ENCODE results near the gene SASH3. TPM values are rescaled to one million over a fixed set of nuclear protein-coding genes. Genes with fewer than 3 reads are reported as not detected.

Gene SASH3
- total RNA-seq, 8 experiments from 2014 or later: 0.15 to 0.35 (median 0.24) TPM; not detected in 3

DNA sequence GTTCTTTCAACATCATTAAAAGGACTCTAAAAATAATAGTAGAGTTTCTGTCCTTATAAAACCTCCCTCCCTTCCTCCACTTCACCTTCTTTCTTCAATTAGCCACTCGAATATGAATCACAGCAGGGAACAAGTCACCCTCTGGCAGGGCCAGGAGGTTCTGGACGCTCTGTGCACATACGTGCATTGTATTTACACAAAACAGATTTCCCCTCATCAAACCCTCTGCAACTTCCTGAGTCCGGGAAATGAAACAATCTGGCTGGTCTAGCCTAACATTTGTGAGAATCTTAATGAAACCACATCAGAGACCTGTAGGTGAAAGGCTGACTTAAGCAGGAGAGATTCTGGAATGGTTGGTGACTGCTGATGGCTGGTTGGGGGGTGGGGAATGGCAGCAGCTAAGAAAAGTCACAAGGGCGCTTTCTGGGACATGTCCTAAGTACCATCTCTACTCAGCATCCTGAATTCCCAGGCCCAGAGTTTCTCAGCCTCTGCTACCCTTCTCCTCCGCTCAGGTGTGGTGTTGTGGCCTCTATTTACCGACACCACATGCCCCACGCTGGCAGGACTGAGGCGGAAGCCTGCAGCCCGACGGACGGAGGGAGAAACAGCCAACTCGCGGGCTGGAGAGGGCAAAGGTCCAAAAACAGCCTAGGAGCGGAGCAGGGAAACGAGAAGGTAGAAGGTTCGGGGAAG, 62.9 kb downstream of the SASH3 start:
- ATAC-seq (replicated peaks in 6 of 8): peak in 2 of 8 experiments; percentile 3 to 7
- 0 to 20% (median 0%) methylated on average over 1 to 5 of the region's 17 CpGs; no CpG with 5 or more reads in 5 of the 10 experiments for WGBS, 10 experiments
- H3K4me3 ChIP-seq: peak overlapping the region; percentile 39 to 80 (median 67)
- in situ Hi-C loops (cut with MboI; ENCODE audit: low pct_unique_long_range_greater_than_20kb in 2 of 9, low sequenced_read_pairs in 9 of 9, unreplicated experiment in 9 of 9): loop anchor here in 1 of 9 experiments (25.0 kb wide), 1 partner anchor 205 kb away; no protein-coding TSS in a partner anchor
- peaks cover 12 to 24% of the 10 kb centered on the region in 2 donors for H3K4me1 ChIP-seq (replicated peaks in 1 of 2)
- H3K27ac ChIP-seq: peak overlapping the region in 1 of 2 donors; percentile 75

DNA sequence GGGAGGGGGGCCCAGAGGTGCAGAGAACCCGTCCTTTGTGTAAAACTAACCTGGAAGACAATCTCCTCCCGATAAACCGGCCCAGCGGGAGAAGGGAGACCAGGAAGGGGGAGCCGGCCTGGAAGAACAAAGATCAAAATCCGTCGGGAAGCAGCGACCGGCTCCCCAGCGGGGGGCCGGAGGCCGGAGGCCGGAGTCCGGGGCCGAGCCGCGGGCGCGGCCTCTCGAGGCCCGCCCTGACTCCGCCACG, 63.4 kb downstream of the SASH3 start:
- peak overlapping the region; percentile 23 to 75 for H3K27ac ChIP-seq
- in situ Hi-C loops (cut with MboI; ENCODE audit: low pct_unique_long_range_greater_than_20kb in 2 of 9, low sequenced_read_pairs in 9 of 9, unreplicated experiment in 9 of 9): loop anchor here in 1 of 9 experiments (25.0 kb wide), 1 partner anchor 206 kb away; no protein-coding TSS in a partner anchor
- no peak for ATAC-seq (replicated peaks in 6 of 8)

DNA sequence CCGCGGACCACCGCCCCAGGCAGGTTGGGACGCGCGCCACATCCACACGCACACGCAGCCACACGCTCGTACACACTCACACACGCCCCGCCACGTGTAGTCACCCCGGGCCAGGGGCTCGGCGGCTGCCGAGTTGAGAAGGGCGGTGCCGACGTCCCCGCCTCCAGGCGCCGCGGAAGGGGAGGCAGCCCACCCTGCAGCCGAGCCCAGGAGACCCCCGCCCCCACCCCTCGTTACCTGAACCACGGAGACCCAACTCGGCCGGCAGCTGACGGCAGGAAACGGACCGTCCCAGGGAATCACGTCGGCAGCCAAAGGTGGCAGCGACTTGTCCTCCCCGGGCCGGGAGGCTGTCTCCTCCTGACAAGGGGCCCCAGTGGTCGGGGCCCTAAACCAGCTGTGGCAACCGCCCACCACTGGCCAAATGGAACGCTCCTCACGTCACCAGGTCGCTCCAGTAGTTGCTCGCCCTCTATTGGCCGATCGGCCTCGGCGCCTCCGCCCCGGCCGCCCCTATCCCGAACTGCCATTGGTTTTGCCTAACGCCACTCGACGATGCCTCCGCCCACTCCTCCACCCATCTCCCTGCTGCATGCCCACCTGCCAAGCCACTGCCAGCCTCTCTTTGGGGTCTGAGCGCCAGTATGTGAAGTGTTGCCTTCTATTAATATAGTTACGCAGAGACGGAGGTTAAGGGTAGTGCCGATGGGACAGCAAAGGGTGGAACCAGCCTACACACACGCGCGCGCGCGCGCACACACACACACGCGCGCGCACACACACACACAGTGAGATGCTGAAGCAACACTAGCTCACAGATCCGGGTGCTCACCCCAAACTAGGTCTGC, 63.9 kb downstream of the SASH3 start, which contains the start of gene ZDHHC9:
ZDHHC9 (minus strand) TSS at position 428 of the 848 bp plus-strand sequence. CDS start 1,941 bp downstream, outside the sequence.
- ATAC-seq (replicated peaks in 6 of 8): peak; percentile 92 to 98 (median 97)

More for the DNA sequence above, 63.4 kb downstream of the SASH3 start:
- Histone ChIP-seq H3K4me3 (peak overlapping the region; percentile 39 to 80 (median 67)), H3K4me1 (replicated peaks in 1 of 2) (peaks cover 12 to 24% of the 10 kb centered on the region in 2 donors)
- WGBS, 10 experiments: 0% methylated on average over 1 of the region's 23 CpGs; no CpG with 5 or more reads in 9 of the 10 experiments

More for the DNA sequence above, 63.9 kb downstream of the SASH3 start, which contains the start of gene ZDHHC9:
- 0 to 64% methylated on average over 1 to 5 of the region's 72 CpGs; no CpG with 5 or more reads in 8 of the 10 experiments for WGBS, 10 experiments
- peak within 1 kb of the TSS; percentile 39 to 80 (median 67) for H3K4me3 ChIP-seq
- peak within 1 kb of the TSS; percentile 60 to 75 for H3K27ac ChIP-seq
- in situ Hi-C loops (cut with MboI; ENCODE audit: low pct_unique_long_range_greater_than_20kb in 2 of 9, low sequenced_read_pairs in 9 of 9, unreplicated experiment in 9 of 9): loop anchor here in 1 of 9 experiments (25.0 kb wide), 1 partner anchor 206 kb away; no protein-coding TSS in a partner anchor
- peaks cover 12 to 22% of the 10 kb centered on the region in 2 donors for H3K4me1 ChIP-seq (replicated peaks in 1 of 2)

Other genes starting within 250 kb of the SASH3 start
- 10 to 100 TPM; 12.7 to 22.3 (median 18.5) TPM for gene OCRL, start 239.7 kb upstream of the SASH3 start, total RNA-seq
- 1 to 10 TPM in 4 of 8 experiments, under 1 TPM in 3, not detected in 1; 0.21 to 2.4 (median 1.1) TPM for gene APLN, start 125.0 kb upstream of the SASH3 start, total RNA-seq
- gene XPNPEP2, start 41.0 kb upstream of the SASH3 start, total RNA-seq: 10 to 100 TPM in 1 of 8 experiments, 1 to 10 TPM in 1, under 1 TPM in 3, not detected in 3; 0.08 to 48.9 (median 0.71) TPM
- 10 to 100 TPM in 7 of 8 experiments, 1 to 10 TPM in 1; 9.3 to 30.0 (median 18.7) TPM for gene ZDHHC9, start 63.9 kb downstream of the SASH3 start, total RNA-seq
- 10 to 100 TPM; 10.2 to 38.1 (median 19.7) TPM for gene UTP14A, start 126.2 kb downstream of the SASH3 start, total RNA-seq
- gene BCORL1, start 202.7 kb downstream of the SASH3 start, total RNA-seq: 10 to 100 TPM in 1 of 8 experiments, 1 to 10 TPM in 7; 1.7 to 13.3 (median 5.9) TPM